SU-DHL-6 (cell line): ENCODE results near the gene SLC19A1.

Experiments
- EZH2phosphoT487 ChIP-seq: fragments of 200-600 bp; sonication (generic), shearing (Covaris generic); conservative IDR thresholded peaks from 2 replicates; pipeline ENCODE4 v1.6.1; 2018; ENCODE audit warnings: mild to moderate bottlenecking, antibody characterized with exemption, low read length, moderate library complexity, mixed read lengths
- TF ChIP-seq, protein P1 (sequence below): fragments of 200-600 bp; sonication (generic); IDR thresholded peaks from one replicate; pipeline ENCODE4 v1.5.1; 2017; ENCODE audit warnings: antibody characterized with exemption, mild to moderate bottlenecking, low read length, moderate library complexity; ENCODE audit not compliant: insufficient read depth, poor library complexity, severe bottlenecking

DNA sequence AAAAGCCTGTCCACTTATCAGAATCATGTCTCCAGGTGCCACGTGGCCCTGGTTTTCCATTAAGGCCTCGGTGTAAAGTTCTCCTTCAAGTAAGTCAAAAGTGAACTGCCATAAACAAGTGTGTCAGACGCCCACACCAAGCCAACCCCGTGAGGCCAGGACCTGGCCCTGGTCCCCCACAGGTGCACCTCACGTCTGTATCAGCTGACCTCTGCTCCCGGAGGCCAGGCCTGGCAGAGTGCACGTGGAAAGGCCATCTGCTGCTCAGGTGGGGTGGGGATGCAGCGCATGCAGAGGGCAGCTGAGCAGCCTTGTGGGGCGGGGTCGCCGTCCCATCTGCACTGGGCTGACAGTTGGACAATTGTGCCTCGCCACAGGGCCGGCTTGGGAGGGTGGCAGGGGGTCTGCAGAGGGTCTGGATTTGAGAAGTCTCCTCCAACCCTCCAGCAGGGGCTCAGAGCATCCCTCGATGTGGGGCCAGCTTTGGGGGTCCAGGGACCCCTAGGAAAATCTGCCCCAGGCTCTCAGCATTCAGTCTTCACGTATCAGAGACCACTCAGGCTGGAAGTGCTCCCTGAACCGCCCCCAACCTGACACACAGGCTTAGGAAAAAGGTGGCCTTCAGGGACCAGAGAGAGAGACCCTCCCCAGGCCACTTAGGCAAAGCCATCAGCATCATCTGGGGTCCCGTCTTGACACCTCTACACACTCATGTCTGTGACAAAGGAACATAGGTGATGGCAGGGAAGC is 3.0 kb downstream of the SLC19A1 start:
- TF ChIP-seq, protein P1, sequence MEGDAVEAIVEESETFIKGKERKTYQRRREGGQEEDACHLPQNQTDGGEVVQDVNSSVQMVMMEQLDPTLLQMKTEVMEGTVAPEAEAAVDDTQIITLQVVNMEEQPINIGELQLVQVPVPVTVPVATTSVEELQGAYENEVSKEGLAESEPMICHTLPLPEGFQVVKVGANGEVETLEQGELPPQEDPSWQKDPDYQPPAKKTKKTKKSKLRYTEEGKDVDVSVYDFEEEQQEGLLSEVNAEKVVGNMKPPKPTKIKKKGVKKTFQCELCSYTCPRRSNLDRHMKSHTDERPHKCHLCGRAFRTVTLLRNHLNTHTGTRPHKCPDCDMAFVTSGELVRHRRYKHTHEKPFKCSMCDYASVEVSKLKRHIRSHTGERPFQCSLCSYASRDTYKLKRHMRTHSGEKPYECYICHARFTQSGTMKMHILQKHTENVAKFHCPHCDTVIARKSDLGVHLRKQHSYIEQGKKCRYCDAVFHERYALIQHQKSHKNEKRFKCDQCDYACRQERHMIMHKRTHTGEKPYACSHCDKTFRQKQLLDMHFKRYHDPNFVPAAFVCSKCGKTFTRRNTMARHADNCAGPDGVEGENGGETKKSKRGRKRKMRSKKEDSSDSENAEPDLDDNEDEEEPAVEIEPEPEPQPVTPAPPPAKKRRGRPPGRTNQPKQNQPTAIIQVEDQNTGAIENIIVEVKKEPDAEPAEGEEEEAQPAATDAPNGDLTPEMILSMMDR: no peak
- TF ChIP-seq EZH2phosphoT487: no peak
